ENCODE results near the gene UTS2B.

DNA sequence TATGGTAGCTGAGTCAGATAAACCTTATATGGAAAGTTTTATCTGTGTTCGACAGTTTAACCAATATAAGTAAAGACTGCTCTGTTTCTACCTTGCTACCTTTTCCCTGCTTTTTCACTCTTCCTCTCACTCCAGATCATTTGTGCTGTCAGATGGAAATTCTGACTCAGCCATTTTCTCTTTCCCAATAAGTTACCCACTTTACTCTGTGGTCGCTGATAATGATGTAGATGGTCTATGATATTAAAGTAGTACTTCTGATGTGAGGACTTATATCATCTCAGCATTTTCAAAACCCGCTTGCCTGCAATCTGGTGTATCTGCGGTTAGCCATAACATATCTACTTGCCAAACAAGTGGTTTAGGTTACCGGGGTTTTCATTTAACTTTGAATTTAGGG lies 15.0 kb upstream of the UTS2B start:
- TF ChIP-seq, protein P1, sequence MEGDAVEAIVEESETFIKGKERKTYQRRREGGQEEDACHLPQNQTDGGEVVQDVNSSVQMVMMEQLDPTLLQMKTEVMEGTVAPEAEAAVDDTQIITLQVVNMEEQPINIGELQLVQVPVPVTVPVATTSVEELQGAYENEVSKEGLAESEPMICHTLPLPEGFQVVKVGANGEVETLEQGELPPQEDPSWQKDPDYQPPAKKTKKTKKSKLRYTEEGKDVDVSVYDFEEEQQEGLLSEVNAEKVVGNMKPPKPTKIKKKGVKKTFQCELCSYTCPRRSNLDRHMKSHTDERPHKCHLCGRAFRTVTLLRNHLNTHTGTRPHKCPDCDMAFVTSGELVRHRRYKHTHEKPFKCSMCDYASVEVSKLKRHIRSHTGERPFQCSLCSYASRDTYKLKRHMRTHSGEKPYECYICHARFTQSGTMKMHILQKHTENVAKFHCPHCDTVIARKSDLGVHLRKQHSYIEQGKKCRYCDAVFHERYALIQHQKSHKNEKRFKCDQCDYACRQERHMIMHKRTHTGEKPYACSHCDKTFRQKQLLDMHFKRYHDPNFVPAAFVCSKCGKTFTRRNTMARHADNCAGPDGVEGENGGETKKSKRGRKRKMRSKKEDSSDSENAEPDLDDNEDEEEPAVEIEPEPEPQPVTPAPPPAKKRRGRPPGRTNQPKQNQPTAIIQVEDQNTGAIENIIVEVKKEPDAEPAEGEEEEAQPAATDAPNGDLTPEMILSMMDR (IDR thresholded peaks at IDR 0.05) = no peak
- no peak for TF ChIP-seq POLR2A (IDR thresholded peaks at IDR 0.05)
